Transverse colon (tissue), 4 donors: ENCODE results near the gene CNTNAP2.

Experiments used
- CTCF ChIP-seq, 5 experiments: fragments of 200-600 bp in 3 of 5; fragments of 450-650 bp in 2 of 5; sonication (generic) in 3 of 5; IDR thresholded peaks; 1 replicate in 2 of 5; 2 replicates in 3 of 5; pipeline ENCODE4 v1.5.1; 2016 to 2017; ENCODE audit warnings: antibody characterized with exemption in 5 of 5, inconsistent platforms in 3 of 5, mild to moderate bottlenecking in 2 of 5, moderate library complexity in 1 of 5
- EP300 ChIP-seq: sonication (generic); formaldehyde crosslinking; IDR thresholded peaks from one replicate; pipeline ENCODE4 v1.6.1; 2017; ENCODE audit warnings: antibody characterized with exemption, low read depth
- POLR2A ChIP-seq: fragments of 450-650 bp; IDR thresholded peaks from one replicate; pipeline ENCODE4 v1.6.1; 2016; ENCODE audit warnings: antibody characterized with exemption, mild to moderate bottlenecking, moderate library complexity
- POLR2AphosphoS5 ChIP-seq, 3 donors: sonication (generic); formaldehyde crosslinking; IDR thresholded peaks; one replicate each; pipeline ENCODE4 v1.6.1; 2016; ENCODE audit warnings: antibody characterized with exemption in 3 of 3

GRCh38 chr7:146175716-146176115 is 59.1 kb downstream of the CNTNAP2 start:
- TF ChIP-seq EP300, result no peak
- no peak for TF ChIP-seq CTCF (IDR thresholded peaks at IDR 0.05)
- no peak for TF ChIP-seq POLR2A
- no peak for TF ChIP-seq POLR2AphosphoS5 (IDR thresholded peaks at IDR 0.05)
